ENCODE measurements around the gene SKP1.
A peak's percentile ranks its signal among the peaks of the same experiment; 100 is the strongest.

The SKP1 gene

GRCh38 chr5:134151723-134152122, 25.0 kb downstream of the SKP1 start:
- TF ChIP-seq CTCF (conservative IDR thresholded peaks at IDR 0.05; ENCODE audit: low read depth, low read length) = no peak
- DNase-seq (ENCODE audit: low read depth) = peak; percentile 57
- H3K4me3 ChIP-seq (ENCODE audit: low read depth, low read length) = no peak overlapping the region

- TF ChIP-seq CTCF (conservative IDR thresholded peaks at IDR 0.05; ENCODE audit: low read depth, low read length) = no peak
- H3K4me3 ChIP-seq (ENCODE audit: low read depth, low read length) = no peak overlapping the region
- peak; percentile 20 for DNase-seq (ENCODE audit: low read depth)
These were observed 27.0 kb downstream of the SKP1 start for GRCh38 chr5:134149571-134150303.

- no peak for DNase-seq (ENCODE audit: low read depth)
- TF ChIP-seq CTCF (conservative IDR thresholded peaks at IDR 0.05; ENCODE audit: low read depth, low read length) = no peak
- no peak overlapping the region for H3K4me3 ChIP-seq (ENCODE audit: low read depth, low read length)
These were observed 27.7 kb downstream of the SKP1 start for GRCh38 chr5:134148986-134149539.

- no peak overlapping the region for H3K4me3 ChIP-seq (ENCODE audit: low read depth, low read length)
- DNase-seq (ENCODE audit: low read depth) = no peak
- no peak for TF ChIP-seq CTCF (conservative IDR thresholded peaks at IDR 0.05; ENCODE audit: low read depth, low read length)
These were observed 28.4 kb downstream of the SKP1 start for GRCh38 chr5:134148316-134148715.

GRCh38 chr5:134146651-134147518, 29.9 kb downstream of the SKP1 start:
- no peak for TF ChIP-seq CTCF (conservative IDR thresholded peaks at IDR 0.05; ENCODE audit: low read depth, low read length)
- peak; percentile 15 for DNase-seq (ENCODE audit: low read depth)
- no peak overlapping the region for H3K4me3 ChIP-seq (ENCODE audit: low read depth, low read length)

- peak; percentile 93 for TF ChIP-seq CTCF (conservative IDR thresholded peaks at IDR 0.05; ENCODE audit: low read depth, low read length)
- no peak overlapping the region for H3K4me3 ChIP-seq (ENCODE audit: low read depth, low read length)
- DNase-seq (ENCODE audit: low read depth) = peak; percentile 72
These were observed 30.8 kb downstream of the SKP1 start for GRCh38 chr5:134145779-134146581.

Data from choroid plexus epithelial cell (primary cell).